ENCODE data around the gene FRMD4A.

DNA sequence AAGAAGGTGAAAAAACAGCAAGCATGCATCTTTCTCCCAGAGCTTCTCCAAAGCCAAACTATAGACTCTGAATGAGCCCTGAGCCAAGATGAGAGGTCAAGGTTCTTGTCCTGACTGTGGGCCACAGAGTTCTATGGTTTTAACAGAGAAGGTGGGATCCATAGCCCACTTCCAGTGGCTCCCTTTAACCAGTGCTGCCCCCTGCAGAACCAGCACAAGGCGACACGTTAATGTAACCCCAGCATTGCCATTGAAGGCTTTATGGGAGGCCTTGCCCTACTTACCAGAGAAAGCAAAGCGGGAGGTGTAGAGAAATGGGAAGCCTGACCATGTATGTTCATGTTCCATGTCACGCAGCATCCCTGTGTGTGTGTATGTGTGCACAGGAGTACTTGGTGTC, 500.3 kb downstream of the FRMD4A start:
- no peak for TF ChIP-seq TAF1 (IDR thresholded peaks at IDR 0.05; ENCODE audit: low read depth, low read length)
- TF ChIP-seq POLR2AphosphoS5 (IDR thresholded peaks at IDR 0.05; ENCODE audit: low read depth, low read length), result no peak
